ENCODE measurements around the gene GUCD1. TPM values are rescaled to one million over a fixed set of nuclear protein-coding genes. Genes with fewer than 3 reads are reported as not detected.
A peak's percentile ranks its signal among the peaks of the same experiment; 100 is the strongest.

Gene GUCD1
- total and polyA plus RNA-seq, 10 of the 15 experiments (the other 5 are each of a cell fraction or from before 2014, with no cell fraction given) = 56.0 to 177 (median 88.2) TPM

GRCh38 chr22:24555165-24556039 lies 464 bp upstream of the GUCD1 start, which contains the start of gene SNRPD3 (continued):
- TF ChIP-seq ATF3 (IDR thresholded peaks at IDR 0.05; ENCODE audit: borderline replicate concordance, extremely low read depth, low read depth, low read length) = no peak
- peak; percentile 92 for TF ChIP-seq PML (IDR thresholded peaks at IDR 0.05; ENCODE audit: low read length)
- TF ChIP-seq RAD51 (IDR thresholded peaks at IDR 0.05) = no peak
- peak; percentile 87 for TF ChIP-seq KLF5 (IDR thresholded peaks at IDR 0.05; ENCODE audit: partially characterized antibody)
- TF ChIP-seq JUND (IDR thresholded peaks at IDR 0.05; ENCODE audit: low read depth, low read length) = peak; percentile 55; the same call in 1 of the 2 replicates
- 0 out of 2 replicates have a peak, but pooled peaks have one; percentile 86 for TF ChIP-seq RCOR1 (conservative IDR thresholded peaks at IDR 0.05; ENCODE audit: low read depth, low read length)
- TF ChIP-seq BHLHE40 (IDR thresholded peaks at IDR 0.05; ENCODE audit: borderline replicate concordance in 1 of 2, low read depth in 2 of 2, low read length in 1 of 2) = peak; percentile 43 to 51; a peak in 3 of 4 replicates
- TF ChIP-seq CEBPZ (IDR thresholded peaks at IDR 0.05; ENCODE audit: low read depth, low read length) = no peak
- peak; percentile 84 for TF ChIP-seq DPF2 (IDR thresholded peaks at IDR 0.05)
- TF ChIP-seq EP300 (IDR thresholded peaks at IDR 0.05; ENCODE audit: borderline replicate concordance in 1 of 2, control insufficient read depth in 1 of 2, low read depth in 2 of 2, low read length in 2 of 2) = peak in 1 of 2 experiments; percentile 39; a peak in 1 of 4 replicates
- peak; percentile 94 for TF ChIP-seq ZBTB11 (CRISPR knock-in tag; IDR thresholded peaks at IDR 0.05)
- TF ChIP-seq RELB (IDR thresholded peaks at IDR 0.05; ENCODE audit: low read depth) = peak; percentile 99
- peak; percentile 93 for TF ChIP-seq YY1 (IDR thresholded peaks at IDR 0.05; ENCODE audit: low read depth, low read length)
- TF ChIP-seq EED (IDR thresholded peaks at IDR 0.05; ENCODE audit: low read depth) = peak; percentile 76
- TF ChIP-seq PRDM15 (CRISPR knock-in tag; IDR thresholded peaks at IDR 0.05) = no peak

All from GM12878 (cell line).